Stimulated activated naive B cell treated with anti-CD40 and anti-IgM and Interleukin-4, amounts not matched to agents 10 μg/mL and 1 μg/mL and 100 μg/mL, for 72 hours (primary cell): ENCODE results near the gene LPCAT1.

Experiments used
- ATAC-seq, 2 donors: fragments of 150-1000 bp; cut with Tn5 transposase; replicated peaks; 2 replicates each; pipeline ENCODE4 v1.10.0; 2021; ENCODE audit warnings: moderate library complexity in 1 of 2
- DNase-seq: peaks from one replicate; pipeline ENCODE4 v3.0.0; 2021
- H3K27ac Mint-ChIP-seq: one replicate; pipeline ENCODE4 v1.8.0; 2022; ENCODE audit warnings: mild to moderate bottlenecking, mixed read lengths
- H3K27me3 Mint-ChIP-seq, 2 donors: one replicate each; pipeline ENCODE4 v1.8.0; 2022; ENCODE audit warnings: mixed read lengths in 2 of 2
- H3K36me3 Mint-ChIP-seq, 2 donors: one replicate each; pipeline ENCODE4 v1.8.0; 2022; ENCODE audit warnings: mixed read lengths in 2 of 2, mild to moderate bottlenecking in 1 of 2
- H3K4me1 Mint-ChIP-seq, 2 donors: one replicate each; pipeline ENCODE4 v1.8.0; 2022; ENCODE audit warnings: mixed read lengths in 2 of 2, mild to moderate bottlenecking in 1 of 2
- H3K4me3 Mint-ChIP-seq, 2 donors: one replicate each; pipeline ENCODE4 v1.8.0; 2022; ENCODE audit warnings: mild to moderate bottlenecking in 2 of 2, mixed read lengths in 2 of 2, moderate library complexity in 1 of 2
- H3K9me3 Mint-ChIP-seq, 2 donors: one replicate each; pipeline ENCODE4 v1.8.0; 2022; ENCODE audit warnings: mixed read lengths in 2 of 2, mild to moderate bottlenecking in 1 of 2

Gene LPCAT1

DNA sequence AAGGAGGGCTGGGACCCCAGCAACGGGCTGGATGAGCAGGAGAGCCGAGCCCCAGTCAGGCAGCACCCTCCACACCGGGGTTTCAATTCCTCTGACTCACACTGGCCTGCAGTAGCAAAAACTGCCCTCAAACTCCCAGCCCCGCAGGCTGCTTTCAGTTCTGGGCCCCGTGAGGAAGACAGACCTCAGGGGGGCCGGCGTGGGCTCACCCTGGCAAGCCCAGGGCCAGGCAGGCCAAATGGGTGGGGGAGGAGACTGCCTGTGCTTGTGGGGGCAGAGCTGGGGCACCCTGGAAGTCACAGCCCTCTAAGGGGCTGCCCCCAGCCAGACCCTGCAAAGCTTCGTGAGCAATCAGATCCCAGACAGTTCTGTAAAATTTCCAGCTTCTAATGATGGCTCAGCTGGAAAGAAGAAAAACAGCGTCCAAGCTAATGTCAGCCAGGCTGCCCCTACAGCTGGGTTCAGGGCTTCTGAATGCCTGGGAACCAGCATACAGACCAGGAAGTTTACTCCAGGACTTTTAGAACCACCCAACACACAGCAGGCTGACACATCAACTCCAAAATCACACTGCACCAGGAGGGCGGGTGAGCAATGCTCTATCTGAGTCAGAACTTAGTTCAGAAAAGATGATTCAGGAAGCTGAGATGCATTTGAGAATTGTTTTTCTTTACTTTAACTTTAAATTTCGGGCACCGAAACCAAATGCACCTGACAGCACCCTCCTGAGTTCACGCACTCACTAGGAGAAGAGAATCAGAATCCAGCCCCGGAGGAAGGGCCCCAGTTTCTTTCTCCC is 34.7 kb downstream of the LPCAT1 start:
- peaks cover 84 to 96% of the 10 kb centered on the region in 2 donors for H3K36me3 Mint-ChIP-seq
- DNase-seq, result peak; percentile 79
- peak overlapping the region; percentile 69 to 73 for H3K4me3 Mint-ChIP-seq
- peaks cover 0 to 2% of the 10 kb centered on the region in 2 donors for H3K9me3 Mint-ChIP-seq
- peak; percentile 70 to 74 for ATAC-seq
- no peaks in the 10 kb centered on the region for H3K27me3 Mint-ChIP-seq
- peak overlapping the region; percentile 96 for H3K27ac Mint-ChIP-seq
- peaks cover 81 to 98% of the 10 kb centered on the region in 2 donors for H3K4me1 Mint-ChIP-seq

DNA sequence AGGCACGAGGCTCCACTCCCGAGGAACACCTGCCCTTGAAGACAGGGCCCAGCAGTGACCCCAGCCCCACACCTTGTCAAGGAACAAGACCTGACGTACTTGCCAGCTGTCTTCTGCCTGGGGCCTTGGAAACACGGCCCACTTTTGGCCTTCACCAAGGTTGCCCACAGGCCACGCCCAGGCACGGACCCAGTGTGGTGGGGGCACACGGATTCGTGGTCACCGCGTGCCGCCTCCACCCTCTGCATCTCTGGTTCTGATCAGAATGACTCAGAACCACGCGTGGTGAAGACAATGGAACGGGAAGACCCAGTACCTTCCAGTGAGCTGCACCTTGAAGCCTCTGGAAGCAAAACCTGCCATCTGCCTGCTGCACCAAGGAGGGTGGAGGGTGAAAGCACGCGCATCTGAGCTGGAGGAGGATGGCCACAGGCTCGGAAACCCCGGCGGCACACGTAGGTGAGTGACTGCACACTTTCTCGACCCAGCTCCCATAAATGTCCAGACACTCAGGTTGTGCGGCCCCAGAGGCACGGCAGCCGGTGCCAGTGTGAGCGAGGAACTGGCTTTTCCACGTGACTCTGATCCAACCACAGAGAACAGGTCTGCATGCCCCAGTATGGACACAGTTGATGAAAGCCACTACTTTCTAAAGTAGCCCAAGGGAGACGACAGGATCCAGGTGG is 36.5 kb downstream of the LPCAT1 start:
- ATAC-seq (no peak), DNase-seq (no peak)
- Mint-ChIP-seq H3K9me3 (peaks cover 0 to 2% of the 10 kb centered on the region in 2 donors), H3K4me1 (peaks cover 76 to 91% of the 10 kb centered on the region in 2 donors), H3K36me3 (peaks cover 77 to 91% of the 10 kb centered on the region in 2 donors), H3K27me3 (no peaks in the 10 kb centered on the region), H3K4me3 (peak overlapping the region; percentile 56 to 58), H3K27ac (peak overlapping the region; percentile 99)

DNA sequence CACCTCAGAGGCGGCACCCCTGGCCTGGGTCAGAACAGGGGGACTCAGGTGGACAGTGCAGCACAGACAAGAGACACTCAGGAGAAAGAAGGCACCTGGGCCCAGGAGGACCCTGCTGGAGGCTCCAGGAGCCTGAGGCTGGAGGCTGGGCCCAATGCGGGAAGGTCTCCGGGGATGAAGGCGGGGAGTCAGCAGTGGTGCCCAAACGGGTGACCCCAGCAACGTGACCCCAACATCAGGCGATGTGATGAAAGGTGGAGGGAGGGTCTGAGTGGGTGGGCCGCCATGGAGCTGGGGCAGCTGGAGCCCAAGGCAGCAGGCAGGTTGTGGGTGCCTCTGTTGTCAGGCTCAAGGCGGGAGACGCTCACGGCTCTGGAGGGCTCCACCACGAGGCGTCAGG is 37.5 kb downstream of the LPCAT1 start:
- H3K4me3 Mint-ChIP-seq, result peak overlapping the region; percentile 64 to 76
- H3K27ac Mint-ChIP-seq, result peak overlapping the region; percentile 99
- ATAC-seq (no peak), DNase-seq (no peak)
- H3K36me3 Mint-ChIP-seq, result peaks cover 77 to 91% of the 10 kb centered on the region in 2 donors
- peaks cover 76 to 91% of the 10 kb centered on the region in 2 donors for H3K4me1 Mint-ChIP-seq
- H3K9me3 Mint-ChIP-seq, result peaks cover 0 to 2% of the 10 kb centered on the region in 2 donors
- H3K27me3 Mint-ChIP-seq, result no peaks in the 10 kb centered on the region

DNA sequence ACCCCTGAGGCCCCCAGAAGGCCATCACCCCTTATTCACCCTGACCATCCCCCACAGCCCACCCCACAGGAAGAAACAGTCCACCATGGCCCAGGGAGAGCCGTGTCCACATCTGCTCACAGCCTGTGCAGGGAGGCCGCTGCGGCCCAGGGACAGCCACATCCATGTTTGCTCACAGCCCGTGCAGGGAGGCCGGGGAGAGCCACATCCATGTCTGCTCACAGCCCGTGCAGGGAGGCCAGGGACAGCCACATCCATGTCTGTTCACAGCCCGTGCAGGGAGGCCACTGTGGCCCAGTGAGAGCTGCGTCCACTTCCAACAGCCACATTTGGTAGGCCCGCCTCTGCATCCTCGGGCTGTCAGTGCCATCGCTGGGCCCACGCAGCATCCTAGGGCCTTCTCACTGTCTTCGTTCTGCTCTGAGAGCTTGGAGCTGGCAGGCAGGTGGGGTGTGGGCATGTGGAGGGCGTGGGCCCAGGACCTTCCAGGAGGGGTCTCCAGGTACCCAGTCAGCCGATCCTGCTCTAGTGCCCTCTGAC is 38.1 kb downstream of the LPCAT1 start:
- DNase-seq, result no peak
- no peak for ATAC-seq
- H3K27ac Mint-ChIP-seq, result peak overlapping the region; percentile 99
- no peaks in the 10 kb centered on the region for H3K27me3 Mint-ChIP-seq
- no peaks in the 10 kb centered on the region for H3K9me3 Mint-ChIP-seq
- peak overlapping the region; percentile 75 to 76 for H3K4me3 Mint-ChIP-seq
- H3K36me3 Mint-ChIP-seq, result peaks cover 72 to 88% of the 10 kb centered on the region in 2 donors
- peaks cover 73 to 91% of the 10 kb centered on the region in 2 donors for H3K4me1 Mint-ChIP-seq

DNA sequence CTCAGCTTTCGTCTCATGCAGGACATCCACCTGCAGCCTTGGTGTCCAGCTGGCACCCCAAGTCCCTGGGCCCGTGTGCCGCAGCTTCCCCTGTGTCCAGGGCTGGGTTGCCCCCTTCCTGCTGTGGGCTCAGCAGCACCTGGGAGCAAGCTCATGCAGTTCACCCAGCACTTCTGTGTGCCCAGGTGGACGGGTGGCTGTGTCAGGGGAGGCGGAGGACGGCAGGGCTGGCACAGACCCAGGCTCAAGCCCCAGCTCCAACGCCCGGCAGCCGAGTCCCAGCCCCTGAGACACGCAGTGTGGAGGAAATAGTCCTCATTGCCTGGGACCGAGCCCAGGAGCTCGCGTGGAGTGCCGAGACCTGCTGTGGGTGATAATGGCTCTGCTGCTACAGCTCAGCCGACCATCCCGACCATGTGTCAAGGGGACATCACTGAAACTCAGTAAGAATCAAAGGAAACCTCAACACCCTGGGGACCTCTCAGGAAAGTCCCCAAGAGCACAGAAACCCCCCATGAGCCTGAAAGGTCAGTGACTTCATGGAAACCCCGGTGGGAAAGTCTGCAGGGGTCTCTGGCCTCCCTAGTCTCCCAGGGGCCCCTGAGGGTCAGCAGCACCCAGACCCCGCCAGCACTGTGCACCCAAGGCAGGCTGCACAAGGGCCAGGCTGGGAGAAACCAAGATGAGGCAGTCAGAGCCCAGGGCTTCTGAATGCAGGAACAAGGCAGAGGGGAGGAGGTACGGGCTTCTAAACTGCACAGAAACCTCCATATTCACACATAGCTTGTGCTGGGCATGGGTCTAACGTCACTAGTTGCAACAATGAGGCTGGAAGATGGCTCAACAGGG is 38.8 kb downstream of the LPCAT1 start:
- Mint-ChIP-seq H3K4me1 (peaks cover 73 to 91% of the 10 kb centered on the region in 2 donors), H3K9me3 (no peaks in the 10 kb centered on the region), H3K4me3 (peak overlapping the region; percentile 75 to 76), H3K27ac (peak overlapping the region; percentile 99), H3K27me3 (no peaks in the 10 kb centered on the region), H3K36me3 (peaks cover 74 to 88% of the 10 kb centered on the region in 2 donors)
- DNase-seq (peak; percentile 89), ATAC-seq (peak; percentile 69 to 76)

DNA sequence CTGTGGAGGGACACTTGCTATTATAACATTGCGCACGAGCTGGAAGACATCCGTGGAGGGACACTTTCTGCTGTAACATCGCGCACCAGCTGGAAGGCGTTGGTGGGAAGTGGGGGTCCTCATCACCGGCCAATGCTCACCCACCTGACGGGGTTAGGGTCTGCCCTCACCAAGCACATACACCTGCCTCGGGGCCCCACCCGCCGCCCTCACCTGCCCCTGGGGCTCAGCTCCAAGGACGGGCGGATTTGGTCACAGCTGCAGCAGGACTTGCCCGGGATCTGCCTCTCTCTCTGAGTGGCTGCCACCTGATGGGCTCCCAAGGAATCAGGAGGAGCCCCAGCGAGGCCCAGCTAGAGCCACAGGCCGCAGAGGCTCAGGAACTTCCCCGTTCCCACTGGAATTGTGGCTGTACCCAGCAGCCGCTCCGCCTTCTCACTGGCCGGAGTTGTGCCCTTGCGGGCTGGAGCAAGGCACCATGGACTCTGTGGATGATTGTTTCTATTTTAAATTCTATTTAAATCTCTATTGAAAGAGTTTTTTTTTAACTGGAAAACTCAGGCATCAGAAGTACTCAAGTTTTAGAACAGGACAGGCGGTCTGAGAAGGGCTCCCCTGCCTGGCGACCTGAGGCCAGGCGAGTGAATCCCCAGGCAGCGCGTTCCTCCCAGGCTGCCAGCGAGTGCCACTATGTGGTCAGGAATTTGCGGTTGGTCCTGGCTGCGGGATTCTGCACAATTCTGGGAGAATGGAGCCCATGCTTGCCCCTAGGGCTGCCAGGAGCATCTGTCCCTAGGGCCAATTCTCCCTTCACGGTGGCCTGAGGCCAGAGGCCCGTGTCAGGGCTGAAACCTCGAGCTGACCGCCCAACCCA is 39.7 kb downstream of the LPCAT1 start:
- DNase-seq (no peak), ATAC-seq (no peak)
- Mint-ChIP-seq H3K4me3 (peak overlapping the region; percentile 75 to 76), H3K27me3 (no peaks in the 10 kb centered on the region), H3K9me3 (no peaks in the 10 kb centered on the region), H3K4me1 (peaks cover 70 to 91% of the 10 kb centered on the region in 2 donors), H3K27ac (peak overlapping the region; percentile 99), H3K36me3 (peaks cover 70 to 84% of the 10 kb centered on the region in 2 donors)

DNA sequence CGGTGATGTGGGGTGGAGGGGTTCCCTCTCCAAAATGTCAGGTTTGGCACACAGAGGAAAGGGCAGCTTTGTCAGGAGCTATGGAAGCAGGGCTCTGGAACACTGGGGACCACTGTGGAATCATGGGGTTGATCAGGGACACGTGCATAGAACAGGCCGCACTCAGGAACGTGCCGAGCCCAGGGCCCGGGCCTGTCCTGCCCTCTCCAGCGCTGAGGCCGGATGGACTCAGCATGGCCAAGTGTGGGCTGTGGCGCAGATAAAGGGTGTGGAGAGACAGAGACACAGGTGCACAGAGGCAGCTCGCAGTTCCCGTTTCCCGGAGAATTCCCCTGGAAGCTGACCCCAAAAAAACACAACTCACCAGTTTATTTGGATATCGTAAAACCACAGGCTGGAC is 40.7 kb downstream of the LPCAT1 start:
- H3K4me3 Mint-ChIP-seq, result peak overlapping the region in 1 of 2 donors; percentile 11
- no peak for ATAC-seq
- H3K4me1 Mint-ChIP-seq, result peaks cover 63 to 84% of the 10 kb centered on the region in 2 donors
- H3K9me3 Mint-ChIP-seq, result no peaks in the 10 kb centered on the region
- peak overlapping the region; percentile 86 for H3K27ac Mint-ChIP-seq
- no peak for DNase-seq
- no peaks in the 10 kb centered on the region for H3K27me3 Mint-ChIP-seq
- H3K36me3 Mint-ChIP-seq, result peaks cover 71 to 83% of the 10 kb centered on the region in 2 donors

DNA sequence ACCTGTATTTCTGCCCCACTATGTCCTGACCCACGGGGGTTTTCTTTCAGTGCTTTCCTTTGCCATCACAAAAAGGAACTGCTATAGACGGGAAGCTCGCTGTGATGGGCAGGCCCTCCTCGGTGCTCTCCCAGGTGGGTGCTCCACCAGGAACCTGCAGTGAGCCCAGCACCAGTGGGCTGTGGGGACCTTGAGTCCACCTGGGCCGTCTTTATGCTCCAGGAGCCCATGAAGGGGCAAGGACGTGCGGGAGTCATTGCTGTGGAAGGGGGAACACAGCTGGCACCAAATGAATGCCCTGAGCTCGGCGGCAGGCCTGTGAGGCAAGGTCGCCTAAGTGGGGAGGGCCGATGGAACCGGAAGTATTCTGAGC is 41.8 kb downstream of the LPCAT1 start:
- H3K4me3 Mint-ChIP-seq, result peak overlapping the region; percentile 70 to 74
- H3K36me3 Mint-ChIP-seq, result peaks cover 64 to 81% of the 10 kb centered on the region in 2 donors
- H3K27ac Mint-ChIP-seq, result peak overlapping the region; percentile 89
- DNase-seq, result no peak
- H3K4me1 Mint-ChIP-seq, result peaks cover 55 to 72% of the 10 kb centered on the region in 2 donors
- H3K27me3 Mint-ChIP-seq, result no peaks in the 10 kb centered on the region
- no peak for ATAC-seq
- H3K9me3 Mint-ChIP-seq, result no peaks in the 10 kb centered on the region

DNA sequence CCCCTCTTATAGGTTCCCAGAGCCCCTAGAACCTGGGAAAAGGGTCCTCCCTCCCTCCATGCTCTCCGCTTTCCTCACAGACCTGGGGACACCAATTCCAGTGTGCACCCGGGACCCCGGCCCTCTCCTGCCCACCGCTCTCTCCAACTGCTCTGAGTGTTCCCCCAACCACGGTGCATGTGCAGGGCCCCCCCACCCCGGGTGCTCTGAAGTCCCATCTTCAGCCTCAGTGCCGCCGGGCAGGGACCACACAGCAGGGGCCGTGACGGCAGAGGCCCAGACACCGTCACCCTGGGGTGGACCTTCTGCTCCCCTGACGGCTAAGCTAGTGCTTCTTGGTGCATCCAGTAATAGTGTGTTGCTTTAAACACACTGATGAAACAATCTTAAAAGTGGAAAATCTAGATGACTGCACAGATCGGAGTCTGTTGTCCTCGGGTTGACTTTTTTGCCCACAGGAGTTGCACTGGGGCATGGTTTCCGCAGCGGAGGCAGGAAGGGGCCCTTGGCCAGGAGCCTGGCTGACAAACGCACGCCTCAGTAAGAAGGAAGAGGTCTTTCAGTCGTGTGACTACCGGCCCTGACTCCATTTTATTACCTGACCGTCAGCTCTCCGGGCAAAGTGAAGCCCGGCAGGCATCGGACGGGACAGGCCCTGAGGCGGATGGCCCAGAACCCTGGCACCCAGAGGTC is 42.3 kb downstream of the LPCAT1 start:
- Mint-ChIP-seq H3K27ac (peak overlapping the region; percentile 89), H3K4me3 (peak overlapping the region; percentile 46 to 74), H3K27me3 (no peaks in the 10 kb centered on the region), H3K4me1 (peaks cover 52 to 67% of the 10 kb centered on the region in 2 donors), H3K36me3 (peaks cover 64 to 81% of the 10 kb centered on the region in 2 donors), H3K9me3 (no peaks in the 10 kb centered on the region)
- ATAC-seq, result no peak
- DNase-seq, result no peak

DNA sequence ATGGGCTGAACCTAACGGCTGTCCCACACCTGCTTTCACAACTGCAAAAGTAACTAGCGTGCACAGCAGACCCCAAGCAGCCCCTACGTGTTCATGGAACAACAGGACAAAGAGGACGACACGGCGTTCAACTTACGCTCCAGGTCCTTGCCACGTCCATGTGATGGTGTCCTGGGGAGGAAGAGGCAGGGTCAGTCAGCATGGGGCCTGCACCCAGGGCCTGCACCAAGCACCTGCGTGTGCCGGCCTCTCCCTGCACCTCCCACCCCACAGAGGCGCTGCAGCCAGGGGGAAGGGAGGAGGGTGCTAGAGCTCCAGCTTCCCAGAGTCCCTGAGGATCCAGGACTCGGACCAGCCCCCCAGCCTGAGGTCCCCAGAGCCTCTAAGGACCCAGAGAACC is 43.0 kb downstream of the LPCAT1 start:
- no peak for ATAC-seq
- Mint-ChIP-seq H3K4me3 (peak overlapping the region in 1 of 2 donors; percentile 65), H3K27ac (peak overlapping the region; percentile 96), H3K9me3 (no peaks in the 10 kb centered on the region), H3K36me3 (peaks cover 62 to 78% of the 10 kb centered on the region in 2 donors), H3K4me1 (peaks cover 46 to 61% of the 10 kb centered on the region in 2 donors), H3K27me3 (no peaks in the 10 kb centered on the region)
- no peak for DNase-seq

DNA sequence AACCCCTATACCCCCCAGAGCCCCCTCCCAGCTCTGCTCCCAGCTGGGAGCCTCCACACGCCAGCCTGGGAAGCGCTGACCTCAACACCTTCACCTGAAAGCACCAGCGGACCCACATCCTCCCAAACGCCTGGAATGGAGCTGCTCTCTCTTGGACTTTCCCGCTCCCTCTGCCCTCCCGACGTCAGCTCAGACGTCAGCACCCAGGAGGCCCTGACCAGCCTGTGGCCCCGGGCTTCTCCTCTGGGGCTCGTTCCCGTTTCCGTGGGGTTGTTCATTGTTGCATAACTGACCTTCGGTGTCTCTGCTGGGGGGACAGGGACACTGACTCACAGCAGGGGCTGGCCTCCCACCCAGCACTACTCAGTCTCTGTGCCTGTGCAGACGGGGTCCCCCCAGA is 43.5 kb downstream of the LPCAT1 start:
- peaks cover 59 to 73% of the 10 kb centered on the region in 2 donors for H3K36me3 Mint-ChIP-seq
- no peaks in the 10 kb centered on the region for H3K27me3 Mint-ChIP-seq
- ATAC-seq (peak in 1 of 2 donors; percentile 9), DNase-seq (no peak)
- H3K27ac Mint-ChIP-seq, result peak overlapping the region; percentile 96
- H3K4me1 Mint-ChIP-seq, result peaks cover 41 to 55% of the 10 kb centered on the region in 2 donors
- H3K9me3 Mint-ChIP-seq, result no peaks in the 10 kb centered on the region
- peak overlapping the region; percentile 65 to 66 for H3K4me3 Mint-ChIP-seq

DNA sequence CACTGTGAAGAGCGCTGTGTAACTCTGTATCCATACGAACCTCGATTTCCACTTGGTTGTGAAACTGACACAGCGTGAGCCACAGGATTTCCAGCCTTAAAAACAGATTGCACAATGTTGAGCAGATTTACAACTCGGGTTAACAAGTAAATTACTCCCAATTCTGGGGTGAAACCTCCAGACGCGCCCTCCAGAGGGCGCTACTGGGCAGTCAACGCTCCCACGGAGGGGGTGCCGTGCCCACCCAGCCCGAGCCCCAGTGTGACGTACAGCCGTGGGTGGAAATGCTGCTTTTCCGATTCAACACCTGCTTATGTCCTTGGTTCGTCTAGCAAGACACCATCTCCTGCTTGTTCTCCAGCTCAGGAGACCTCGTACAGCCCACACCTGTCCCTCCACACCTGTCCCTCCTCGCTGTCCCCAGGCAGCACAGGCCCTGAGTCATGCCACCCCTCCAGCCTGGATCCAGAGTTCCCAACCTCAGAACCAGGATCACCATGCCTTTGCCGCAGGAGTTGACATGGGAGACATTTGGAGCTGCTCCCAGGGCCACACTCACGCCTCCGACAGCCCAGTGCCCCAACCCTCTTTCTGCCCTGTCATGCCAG is 44.1 kb downstream of the LPCAT1 start:
- H3K27ac Mint-ChIP-seq, result peak overlapping the region; percentile 96
- DNase-seq (peak; percentile 49), ATAC-seq (peak; percentile 60 to 64)
- peak overlapping the region; percentile 65 to 66 for H3K4me3 Mint-ChIP-seq
- H3K4me1 Mint-ChIP-seq, result peaks cover 36 to 50% of the 10 kb centered on the region in 2 donors
- no peaks in the 10 kb centered on the region for H3K27me3 Mint-ChIP-seq
- peaks cover 59 to 71% of the 10 kb centered on the region in 2 donors for H3K36me3 Mint-ChIP-seq
- no peaks in the 10 kb centered on the region for H3K9me3 Mint-ChIP-seq
